Type B pancreatic cell (in vitro differentiated cells): ENCODE measurements around the gene FAM120C. TPM values are rescaled to one million over a fixed set of nuclear protein-coding genes. Genes with fewer than 3 reads are reported as not detected.

Source experiments
- DNase-seq: peaks from one replicate; pipeline ENCODE4 v3.0.0; 2021; ENCODE audit warnings: mixed read lengths; ENCODE audit not compliant: unreplicated experiment; ENCODE audit errors: extremely low spot score
- H3K27ac Mint-ChIP-seq: 2 replicates; pipeline ENCODE4 v1.8.0; 2021; ENCODE audit warnings: mild to moderate bottlenecking, mixed read lengths
- H3K27me3 Mint-ChIP-seq: 2 replicates; pipeline ENCODE4 v1.8.0; 2021; ENCODE audit warnings: mixed read lengths
- H3K36me3 Mint-ChIP-seq: 2 replicates; pipeline ENCODE4 v1.8.0; 2021; ENCODE audit warnings: mixed read lengths
- H3K4me1 Mint-ChIP-seq: one replicate; pipeline ENCODE4 v1.8.0; 2021; ENCODE audit warnings: mixed read lengths; ENCODE audit not compliant: unreplicated experiment
- H3K4me3 Mint-ChIP-seq: 2 replicates; pipeline ENCODE4 v1.8.0; 2021; ENCODE audit warnings: mild to moderate bottlenecking, mixed read lengths
- H3K9me3 Mint-ChIP-seq: 2 replicates; pipeline ENCODE4 v1.8.0; 2021; ENCODE audit warnings: mixed read lengths
- CTCF ChIP-seq: fragments of 200-600 bp; sonication (generic); conservative IDR thresholded peaks from 2 replicates; pipeline ENCODE4 v1.5.0; 2021; ENCODE audit warnings: antibody characterized with exemption, mild to moderate bottlenecking
- total RNA-seq: library from RNA; stranded (reverse); gene quantifications from 2 replicates; pipeline ENCODE4 v1.2.1, GENCODE V29; 2021; ENCODE audit warnings: low replicate concordance

FAM120C gene
- total RNA-seq, 1 donor from 2014 or later: 12.7 TPM

GRCh38 chrX:54090880-54091279 lies 92.2 kb downstream of the FAM120C start:
- Mint-ChIP-seq H3K4me1 (no peaks in the 10 kb centered on the region), H3K27me3 (no peaks in the 10 kb centered on the region), H3K36me3 (peaks cover 3% of the 10 kb centered on the region), H3K9me3 (no peaks in the 10 kb centered on the region), H3K27ac (no peak overlapping the region), H3K4me3 (no peak overlapping the region)
- no peak for TF ChIP-seq CTCF
- DNase-seq: no peak

- no peak for TF ChIP-seq CTCF
- H3K36me3 Mint-ChIP-seq: peaks cover 8% of the 10 kb centered on the region
- no peak for DNase-seq
- no peaks in the 10 kb centered on the region for H3K4me1 Mint-ChIP-seq
- H3K27ac Mint-ChIP-seq: no peak overlapping the region
- no peak overlapping the region for H3K4me3 Mint-ChIP-seq
- H3K27me3 Mint-ChIP-seq: no peaks in the 10 kb centered on the region
- no peaks in the 10 kb centered on the region for H3K9me3 Mint-ChIP-seq
Observed at GRCh38 chrX:54089191-54089590, 93.9 kb downstream of the FAM120C start.

GRCh38 chrX:54087661-54088060 lies 95.4 kb downstream of the FAM120C start:
- H3K4me3 Mint-ChIP-seq: no peak overlapping the region
- H3K36me3 Mint-ChIP-seq: peaks cover 8% of the 10 kb centered on the region
- H3K27ac Mint-ChIP-seq: no peak overlapping the region
- TF ChIP-seq CTCF: no peak
- H3K27me3 Mint-ChIP-seq: no peaks in the 10 kb centered on the region
- H3K9me3 Mint-ChIP-seq: no peaks in the 10 kb centered on the region
- DNase-seq: no peak
- H3K4me1 Mint-ChIP-seq: no peaks in the 10 kb centered on the region

GRCh38 chrX:54085666-54086065 lies 97.4 kb downstream of the FAM120C start:
- Mint-ChIP-seq H3K27me3 (no peaks in the 10 kb centered on the region), H3K27ac (no peak overlapping the region), H3K36me3 (peaks cover 8% of the 10 kb centered on the region), H3K4me3 (no peak overlapping the region), H3K9me3 (no peaks in the 10 kb centered on the region), H3K4me1 (no peaks in the 10 kb centered on the region)
- no peak for TF ChIP-seq CTCF
- DNase-seq: no peak

GRCh38 chrX:54076903-54077302 lies 106.2 kb downstream of the FAM120C start:
- TF ChIP-seq CTCF: no peak
- H3K4me1 Mint-ChIP-seq: no peaks in the 10 kb centered on the region
- no peak for DNase-seq
- peaks cover 3% of the 10 kb centered on the region for H3K36me3 Mint-ChIP-seq
- H3K27ac Mint-ChIP-seq: no peak overlapping the region
- no peaks in the 10 kb centered on the region for H3K27me3 Mint-ChIP-seq
- no peaks in the 10 kb centered on the region for H3K9me3 Mint-ChIP-seq
- H3K4me3 Mint-ChIP-seq: no peak overlapping the region

GRCh38 chrX:54074826-54075225 lies 108.2 kb downstream of the FAM120C start:
- Mint-ChIP-seq H3K4me3 (no peak overlapping the region), H3K4me1 (no peaks in the 10 kb centered on the region), H3K9me3 (no peaks in the 10 kb centered on the region), H3K27me3 (no peaks in the 10 kb centered on the region), H3K27ac (no peak overlapping the region), H3K36me3 (peaks cover 11% of the 10 kb centered on the region)
- no peak for DNase-seq
- TF ChIP-seq CTCF: no peak
